B cell (primary cell): Measurements from ENCODE around the gene WIPF1. TPM values are rescaled to one million over a fixed set of nuclear protein-coding genes. Genes with fewer than 3 reads are reported as not detected.

Experiments used
- ATAC-seq: fragments of 200-7000 bp; cut with Tn5 transposase; one replicate; pipeline ENCODE4 v1.10.0; 2021; ENCODE audit warnings: low read depth, mild to moderate bottlenecking, moderate number of reproducible peaks, moderate library complexity
- CTCF ChIA-PET: fragments of 350-600 bp; sonication (Branson Sonifier 250); formaldehyde crosslinking; loops from one replicate; lab custom pipeline; 2021; ENCODE audit warnings: antibody characterized with exemption, inconsistent platforms; lab: Charles Lee
- POLR2A ChIA-PET: fragments of 350-600 bp; sonication (Branson Sonifier 250); formaldehyde crosslinking; loops from one replicate; lab custom pipeline; 2021; ENCODE audit warnings: antibody characterized with exemption; lab: Charles Lee
- DNase-seq: peaks from one replicate; pipeline ENCODE4 v3.0.0; 2013
- H2AFZ ChIP-seq: 2 replicates; pipeline ENCODE4 v1.6.1; 2012; ENCODE audit warnings: mild to moderate bottlenecking, low read depth, low read length; ENCODE audit not compliant: insufficient read depth, poor library complexity, severe bottlenecking
- H3K27ac ChIP-seq, 2 donors: 1 replicate in 1 of 2; 2 replicates in 1 of 2; pipeline ENCODE4 v1.5.1; 2012 to 2013; ENCODE audit warnings: low read length in 2 of 2, mild to moderate bottlenecking in 2 of 2, moderate library complexity in 1 of 2
- H3K27me3 ChIP-seq, 4 experiments: fragments of 200-600 bp in 1 of 4; sonication (generic) in 1 of 4; replicated peaks in 1 of 4; 1 replicate in 2 of 4; 2 replicates in 2 of 4; pipeline versions ENCODE4 v1.6.1 to v1.7.0; 2013 to 2016; ENCODE audit warnings: low read length in 3 of 4, mild to moderate bottlenecking in 2 of 4, mixed read lengths in 1 of 4, moderate library complexity in 1 of 4; ENCODE audit not compliant: insufficient read depth in 4 of 4, control insufficient read depth in 3 of 4; ENCODE audit errors: control extremely low read depth in 1 of 4
- H3K36me3 ChIP-seq, 2 experiments: replicated peaks in 1 of 2; 1 replicate in 1 of 2; 2 replicates in 1 of 2; pipeline versions ENCODE4 v1.6.1 to v1.7.1; 2013; ENCODE audit warnings: low read length in 1 of 2; ENCODE audit not compliant: insufficient read depth in 2 of 2, control insufficient read depth in 1 of 2; ENCODE audit errors: control extremely low read depth in 1 of 2, extremely low read depth in 1 of 2
- H3K4me1 ChIP-seq, 2 donors: fragments of 200-600 bp in 1 of 2; sonication (generic) in 1 of 2; 1 replicate in 1 of 2; 2 replicates in 1 of 2; pipeline versions ENCODE4 v1.5.1 to v1.6.1; 2013 to 2017; ENCODE audit warnings: low read length in 2 of 2; ENCODE audit not compliant: control insufficient read depth in 2 of 2, insufficient read depth in 2 of 2
- H3K4me2 ChIP-seq: replicated peaks from 2 replicates; pipeline ENCODE3; 2012; ENCODE audit warnings: mild to moderate bottlenecking, low read depth, low read length; ENCODE audit not compliant: poor library complexity, severe bottlenecking
- H3K4me3 ChIP-seq, 5 experiments: fragments of 200-600 bp in 1 of 5; sonication (generic) in 1 of 5; 1 replicate in 3 of 5; 2 replicates in 2 of 5; pipeline versions ENCODE4 v1.5.1 to v1.7.0; 2011 to 2016; ENCODE audit warnings: low read length in 4 of 5, mild to moderate bottlenecking in 4 of 5, low read depth in 2 of 5, control low read depth in 1 of 5, moderate library complexity in 1 of 5; ENCODE audit not compliant: insufficient read depth in 1 of 5; ENCODE audit errors: control extremely low read depth in 1 of 5, extremely low read depth in 1 of 5
- H3K79me2 ChIP-seq: fragments of 200-600 bp; sonication (generic); one replicate; pipeline ENCODE4 v1.6.0; 2016; ENCODE audit warnings: low read length; ENCODE audit not compliant: control insufficient read depth, insufficient read depth
- H3K9ac ChIP-seq: fragments of 200-600 bp; sonication (generic); 2 replicates; pipeline ENCODE4 v1.6.1; 2017; ENCODE audit warnings: mild to moderate bottlenecking, low read length, moderate library complexity
- H3K9me3 ChIP-seq, 3 donors: one replicate each; pipeline versions ENCODE4 v1.6.1 to v1.7.1; 2013; ENCODE audit warnings: low read length in 2 of 3; ENCODE audit not compliant: control insufficient read depth in 2 of 3, insufficient read depth in 1 of 3; ENCODE audit errors: control extremely low read depth in 1 of 3
- H4K20me1 ChIP-seq: 2 replicates; pipeline ENCODE4 v1.6.0; 2012; ENCODE audit warnings: mild to moderate bottlenecking, low read length; ENCODE audit not compliant: insufficient read depth, control insufficient read depth, poor library complexity, severe bottlenecking
- H3K27ac Mint-ChIP-seq: one replicate; pipeline ENCODE4 v1.8.0; 2021; ENCODE audit warnings: mixed read lengths
- H3K27me3 Mint-ChIP-seq: one replicate; pipeline ENCODE4 v1.8.0; 2021; ENCODE audit warnings: mixed read lengths
- H3K4me1 Mint-ChIP-seq: one replicate; pipeline ENCODE4 v1.8.0; 2021; ENCODE audit warnings: mixed read lengths
- H3K4me3 Mint-ChIP-seq: one replicate; pipeline ENCODE4 v1.8.0; 2021; ENCODE audit warnings: mixed read lengths
- H3K9me3 Mint-ChIP-seq: one replicate; pipeline ENCODE4 v1.8.0; 2022; ENCODE audit warnings: mixed read lengths; ENCODE audit not compliant: insufficient read depth
- EZH2 ChIP-seq: IDR thresholded peaks from 2 replicates; pipeline ENCODE4 v1.6.1; 2012; ENCODE audit warnings: borderline replicate concordance, low read depth, mild to moderate bottlenecking, moderate library complexity, low read length; ENCODE audit not compliant: insufficient read depth, poor library complexity, severe bottlenecking
- WGBS: methylation state at CpG from one replicate; pipeline ENCODE4 v1.1.5; 2013; ENCODE audit warnings: missing lambda C conversion rate; ENCODE audit not compliant: insufficient coverage; 5-methylcytosine and 5-hydroxymethylcytosine counted together
- intact Hi-C: fragments of 100-400 bp; cut with micrococcal nuclease; formaldehyde crosslinking; loops from one replicate; pipeline ENCODE4 v1.10.0; 2022
- polyA plus RNA-seq: library from polyadenylated mRNA; depleted of rRNA; stranded (reverse); fragments of >200 nt; gene quantifications from 2 replicates; pipeline ENCODE4 v1.2.3, GENCODE V29; 2012
- total RNA-seq, 2 donors: library from RNA; stranded (reverse); fragments of 120-200 nt in 1 of 2; gene quantifications; 1 replicate in 1 of 2; 2 replicates in 1 of 2; pipeline versions ENCODE4 v1.2.3 to v1.2.4, GENCODE V29; 2013 to 2022
- TF ChIP-seq, protein P1 (sequence below): fragments of 200-600 bp; IDR thresholded peaks from one replicate; pipeline ENCODE4 v1.8.0; 2022; ENCODE audit warnings: antibody characterized with exemption, mild to moderate bottlenecking

Gene WIPF1
- total and polyA plus RNA-seq, 2 donors (not counting 1 experiment from before 2014, with no cell fraction given): 137 to 390 TPM

DNA sequence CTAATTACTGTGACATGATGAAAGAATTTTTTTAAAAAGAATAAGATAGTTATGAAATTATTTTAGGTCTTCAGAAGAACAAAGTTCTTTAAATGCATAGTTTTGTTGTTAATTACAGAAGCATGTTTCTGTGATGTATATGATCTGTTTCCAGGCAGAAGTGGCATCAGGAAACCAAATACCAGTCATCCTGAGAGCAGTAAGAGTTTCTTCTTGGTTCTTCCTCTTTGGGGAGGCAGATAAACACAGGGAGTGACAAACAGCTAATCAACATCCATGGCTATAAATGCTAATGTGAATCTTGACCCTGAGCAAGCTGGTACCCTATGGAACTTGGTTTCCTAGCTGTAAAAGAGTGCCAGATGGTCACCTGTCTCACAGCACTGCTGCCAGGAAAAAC lies 29.2 kb downstream of the WIPF1 start:
- CTCF ChIA-PET: interaction anchor here (0.9 to 1.3 kb wide), 2 partner anchors 105 to 107 kb away, joined by 3 to 5 read pairs; no protein-coding TSS in a partner anchor
- H3K27ac ChIP-seq: peak overlapping the region in 1 of 2 donors; percentile 60
- H3K9me3 Mint-ChIP-seq: no peaks in the 10 kb centered on the region
- no peak for TF ChIP-seq EZH2
- TF ChIP-seq, protein P1, sequence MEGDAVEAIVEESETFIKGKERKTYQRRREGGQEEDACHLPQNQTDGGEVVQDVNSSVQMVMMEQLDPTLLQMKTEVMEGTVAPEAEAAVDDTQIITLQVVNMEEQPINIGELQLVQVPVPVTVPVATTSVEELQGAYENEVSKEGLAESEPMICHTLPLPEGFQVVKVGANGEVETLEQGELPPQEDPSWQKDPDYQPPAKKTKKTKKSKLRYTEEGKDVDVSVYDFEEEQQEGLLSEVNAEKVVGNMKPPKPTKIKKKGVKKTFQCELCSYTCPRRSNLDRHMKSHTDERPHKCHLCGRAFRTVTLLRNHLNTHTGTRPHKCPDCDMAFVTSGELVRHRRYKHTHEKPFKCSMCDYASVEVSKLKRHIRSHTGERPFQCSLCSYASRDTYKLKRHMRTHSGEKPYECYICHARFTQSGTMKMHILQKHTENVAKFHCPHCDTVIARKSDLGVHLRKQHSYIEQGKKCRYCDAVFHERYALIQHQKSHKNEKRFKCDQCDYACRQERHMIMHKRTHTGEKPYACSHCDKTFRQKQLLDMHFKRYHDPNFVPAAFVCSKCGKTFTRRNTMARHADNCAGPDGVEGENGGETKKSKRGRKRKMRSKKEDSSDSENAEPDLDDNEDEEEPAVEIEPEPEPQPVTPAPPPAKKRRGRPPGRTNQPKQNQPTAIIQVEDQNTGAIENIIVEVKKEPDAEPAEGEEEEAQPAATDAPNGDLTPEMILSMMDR: no peak
- no peaks in the 10 kb centered on the region for H3K27me3 Mint-ChIP-seq
- H3K4me1 Mint-ChIP-seq: peaks cover 7% of the 10 kb centered on the region
- H2AFZ ChIP-seq: no peak overlapping the region
- DNase-seq (no peak), ATAC-seq (no peak)
- no peak overlapping the region for H3K27ac Mint-ChIP-seq
- H3K79me2 ChIP-seq: peaks cover 32% of the 10 kb centered on the region
- H3K4me3 Mint-ChIP-seq: no peak overlapping the region
- H4K20me1 ChIP-seq: peaks cover 41% of the 10 kb centered on the region
- peaks cover 5 to 95% of the 10 kb centered on the region in 2 experiments for H3K36me3 ChIP-seq
- no peaks in the 10 kb centered on the region for H3K27me3 ChIP-seq
- POLR2A ChIA-PET: no interaction called here
- H3K4me1 ChIP-seq: no peaks in the 10 kb centered on the region
- H3K4me3 ChIP-seq: no peak overlapping the region
- no peaks in the 10 kb centered on the region for H3K9me3 ChIP-seq
- intact Hi-C loops: no loop called here
- no peak overlapping the region for H3K4me2 ChIP-seq
- H3K9ac ChIP-seq: no peak overlapping the region

DNA sequence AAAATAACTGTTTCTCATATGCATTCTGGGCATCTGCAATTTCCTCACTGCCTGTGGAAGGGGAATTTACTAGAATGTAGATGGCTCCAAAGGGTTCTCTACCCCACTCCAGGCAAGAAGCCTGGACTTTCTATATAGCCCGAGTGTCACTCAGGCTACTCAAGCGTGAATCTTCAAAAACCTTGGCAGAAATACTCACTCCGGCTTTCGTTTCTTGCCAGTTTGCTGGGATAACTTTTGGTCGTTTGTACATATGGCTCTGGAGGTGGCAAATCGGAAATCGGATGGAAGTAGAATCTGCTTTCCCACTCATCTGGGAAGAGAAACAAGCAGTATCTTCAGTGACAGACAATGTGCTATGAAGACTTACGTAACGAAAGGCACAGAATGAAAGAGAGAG lies 30.7 kb downstream of the WIPF1 start:
- H3K79me2 ChIP-seq: peaks cover 18% of the 10 kb centered on the region
- peaks cover 5 to 95% of the 10 kb centered on the region in 2 experiments for H3K36me3 ChIP-seq
- DNase-seq (no peak), ATAC-seq (no peak)
- ChIA-PET CTCF (interaction anchor here (1.6 to 1.7 kb wide), 2 partner anchors 120 to 133 kb away, joined by 4 to 5 read pairs; no protein-coding TSS in a partner anchor), POLR2A (no interaction called here)
- H3K9me3 Mint-ChIP-seq: no peaks in the 10 kb centered on the region
- no peak overlapping the region for H2AFZ ChIP-seq
- H3K4me1 Mint-ChIP-seq: peaks cover 7% of the 10 kb centered on the region
- H3K27me3 ChIP-seq: no peaks in the 10 kb centered on the region
- TF ChIP-seq, protein P1: no peak
- 98% methylated on average over 9 of the region's 9 CpGs for WGBS
- H4K20me1 ChIP-seq: peaks cover 33% of the 10 kb centered on the region
- no peak overlapping the region for H3K9ac ChIP-seq
- H3K4me3 Mint-ChIP-seq: no peak overlapping the region
- no peaks in the 10 kb centered on the region for H3K4me1 ChIP-seq
- no peak overlapping the region for H3K27ac Mint-ChIP-seq
- H3K27ac ChIP-seq: peak overlapping the region in 1 of 2 donors; percentile 23
- intact Hi-C loops: no loop called here
- no peaks in the 10 kb centered on the region for H3K9me3 ChIP-seq
- H3K4me3 ChIP-seq: no peak overlapping the region
- no peak overlapping the region for H3K4me2 ChIP-seq
- no peaks in the 10 kb centered on the region for H3K27me3 Mint-ChIP-seq
